ENCODE data around the gene SLC25A38. TPM values are rescaled to one million over a fixed set of nuclear protein-coding genes. Genes with fewer than 3 reads are reported as not detected.
A peak's percentile ranks its signal among the peaks of the same experiment; 100 is the strongest.

Gene SLC25A38
- total and polyA plus RNA-seq, 10 of the 15 experiments (the other 5 are each of a cell fraction or from before 2014, with no cell fraction given) = 15.2 to 55.2 (median 39.2) TPM

DNA sequence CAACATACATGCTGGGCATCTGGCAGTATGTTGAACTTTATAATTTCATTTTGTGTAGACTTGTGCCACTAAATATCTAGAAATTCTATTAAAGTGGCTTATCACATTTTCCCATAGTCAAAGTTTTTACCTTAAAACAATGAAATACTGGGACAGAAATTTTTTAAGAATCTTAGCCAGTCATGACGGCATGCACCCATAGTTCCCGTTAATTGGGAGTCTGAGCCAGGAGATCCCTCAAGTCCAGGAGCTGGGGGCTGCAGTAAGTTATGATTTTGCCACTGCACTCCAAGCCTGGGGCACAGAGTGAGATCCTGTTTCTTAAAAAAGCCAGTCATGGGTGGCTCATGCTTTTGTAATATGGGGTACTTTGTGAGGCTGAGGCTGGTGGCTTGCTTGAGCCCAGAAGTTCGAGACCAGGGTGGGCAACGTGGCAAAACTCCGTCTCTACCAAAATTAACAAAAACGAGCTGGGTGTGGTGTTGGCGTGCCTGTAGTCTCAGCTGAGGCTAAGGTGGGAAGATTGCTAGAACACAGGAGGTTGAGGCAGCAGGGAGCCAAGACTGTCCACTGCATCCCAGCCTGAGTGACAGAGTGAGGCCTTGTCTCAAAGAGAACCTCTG, 26.5 kb downstream of the SLC25A38 start:
- SMC1A ChIA-PET (ENCODE audit: uncharacterized antibody, unreplicated experiment) = interaction anchor here (2.0 kb wide), 1 partner anchor 121 kb away, joined by 10 read pairs; no protein-coding TSS in a partner anchor
- BruUV-seq (replicated peaks) = no TSS peak
- RAD21 ChIA-PET (ENCODE audit: unreplicated experiment) = interaction anchor here (0.7 to 4.3 kb wide), 3 partner anchors 21 to 308 kb away, joined by 3 to 20 read pairs (median 7); no protein-coding TSS in a partner anchor
- POLR2A ChIA-PET = interaction anchor here (0.8 to 1.5 kb wide), 2 partner anchors 18 to 193 kb away, joined by 3 read pairs; no protein-coding TSS in a partner anchor
- H3K27ac ChIP-seq (ENCODE audit: control insufficient read depth, insufficient read depth) = 0 out of 2 replicates have a peak overlapping the region, but pooled peaks have one; percentile 2
- FAIRE-seq = no peak
- no peaks in the 10 kb centered on the region for H3K27me3 ChIP-seq (replicated peaks in 1 of 2; ENCODE audit: control insufficient read depth in 2 of 2, insufficient read depth in 2 of 2, low read length in 1 of 2)
- H4K20me1 ChIP-seq (ENCODE audit: control insufficient read depth, insufficient read depth) = peaks cover 8% of the 10 kb centered on the region
- CTCF ChIA-PET = interaction anchor here (0.6 to 6.7 kb wide), 3 partner anchors 22 to 37 kb away, joined by 3 to 55 read pairs (median 5); no protein-coding TSS in a partner anchor
- intact Hi-C loops (cut with micrococcal nuclease; ENCODE audit: unreplicated experiment) = no loop called here
- 73% methylated on average over 7 of the region's 7 CpGs for WGBS (ENCODE audit: insufficient coverage, insufficient replicate concordance, low lambda C conversion rate, missing lambda C conversion rate)
- no peak for ATAC-seq
- in situ Hi-C loops (cut with MboI) = no loop called here
- peak; percentile 26; the same call in 1 of the 2 replicates for TF ChIP-seq POLR2AphosphoS5 (IDR thresholded peaks at IDR 0.05; ENCODE audit: low read length)
- TF ChIP-seq EGR1 (IDR thresholded peaks at IDR 0.05; ENCODE audit: borderline replicate concordance in 1 of 2, low read depth in 2 of 2, low read length in 2 of 2) = no peak
- no peak for TF ChIP-seq ZBED1 (IDR thresholded peaks at IDR 0.05; ENCODE audit: borderline replicate concordance)
- TF ChIP-seq SMC3 (IDR thresholded peaks at IDR 0.05; ENCODE audit: borderline replicate concordance, low read length) = no peak
- TF ChIP-seq E2F8 (IDR thresholded peaks at IDR 0.05; ENCODE audit: low read depth, partially characterized antibody) = no peak
- TF ChIP-seq KDM1A (IDR thresholded peaks at IDR 0.05; ENCODE audit: borderline replicate concordance) = no peak
- H3K4me2 ChIP-seq (ENCODE audit: control insufficient read depth, insufficient read depth) = peak overlapping the region; percentile 94
- H3K36me3 ChIP-seq (ENCODE audit: control insufficient read depth in 2 of 2, insufficient read depth in 2 of 2, low read length in 1 of 2) = peaks cover 25 to 64% of the 10 kb centered on the region in 2 experiments
- peak overlapping the region; percentile 60 for H3K4me3 ChIP-seq
- H2AFZ ChIP-seq (ENCODE audit: control insufficient read depth, low read depth, low read length) = no peak overlapping the region
- no peaks in the 10 kb centered on the region for H3K4me1 ChIP-seq (ENCODE audit: control insufficient read depth, insufficient read depth, low read length)
- peaks cover 46% of the 10 kb centered on the region for H3K79me2 ChIP-seq (ENCODE audit: control insufficient read depth, insufficient read depth, low read length)
- H3K9ac ChIP-seq (ENCODE audit: control insufficient read depth, insufficient read depth, low read length) = peak overlapping the region; percentile 49
- no peaks in the 10 kb centered on the region for H3K9me3 ChIP-seq (replicated peaks; ENCODE audit: control insufficient read depth, insufficient read depth, low read length)
- DNase-seq (ENCODE audit: low read depth, low spot score) = no peak
